B cell (primary cell): ENCODE data around the gene FLYWCH2. TPM values are rescaled to one million over a fixed set of nuclear protein-coding genes. Genes with fewer than 3 reads are reported as not detected.
A peak's percentile ranks its signal among the peaks of the same experiment; 100 is the strongest.
"Not testable (repeated sequence)": the region's sequence is repeated elsewhere in the genome, so short reads cannot be mapped to it uniquely, and the experiment has no call there.

Source experiments
- ATAC-seq: fragments of 200-7000 bp; cut with Tn5 transposase; one replicate; pipeline ENCODE4 v1.10.0; 2021; ENCODE audit warnings: low read depth, mild to moderate bottlenecking, moderate number of reproducible peaks, moderate library complexity
- CTCF ChIA-PET: fragments of 350-600 bp; sonication (Branson Sonifier 250); formaldehyde crosslinking; loops from one replicate; lab custom pipeline; 2021; ENCODE audit warnings: antibody characterized with exemption, inconsistent platforms; lab: Charles Lee
- POLR2A ChIA-PET: fragments of 350-600 bp; sonication (Branson Sonifier 250); formaldehyde crosslinking; loops from one replicate; lab custom pipeline; 2021; ENCODE audit warnings: antibody characterized with exemption; lab: Charles Lee
- DNase-seq: peaks from one replicate; pipeline ENCODE4 v3.0.0; 2013
- H2AFZ ChIP-seq: 2 replicates; pipeline ENCODE4 v1.6.1; 2012; ENCODE audit warnings: mild to moderate bottlenecking, low read depth, low read length; ENCODE audit not compliant: insufficient read depth, poor library complexity, severe bottlenecking
- H3K27ac ChIP-seq, 2 donors: 1 replicate in 1 of 2; 2 replicates in 1 of 2; pipeline ENCODE4 v1.5.1; 2012 to 2013; ENCODE audit warnings: low read length in 2 of 2, mild to moderate bottlenecking in 2 of 2, moderate library complexity in 1 of 2
- H3K27me3 ChIP-seq, 4 experiments: fragments of 200-600 bp in 1 of 4; sonication (generic) in 1 of 4; replicated peaks in 1 of 4; 1 replicate in 2 of 4; 2 replicates in 2 of 4; pipeline versions ENCODE4 v1.6.1 to v1.7.0; 2013 to 2016; ENCODE audit warnings: low read length in 3 of 4, mild to moderate bottlenecking in 2 of 4, mixed read lengths in 1 of 4, moderate library complexity in 1 of 4; ENCODE audit not compliant: insufficient read depth in 4 of 4, control insufficient read depth in 3 of 4; ENCODE audit errors: control extremely low read depth in 1 of 4
- H3K36me3 ChIP-seq, 2 experiments: replicated peaks in 1 of 2; 1 replicate in 1 of 2; 2 replicates in 1 of 2; pipeline versions ENCODE4 v1.6.1 to v1.7.1; 2013; ENCODE audit warnings: low read length in 1 of 2; ENCODE audit not compliant: insufficient read depth in 2 of 2, control insufficient read depth in 1 of 2; ENCODE audit errors: control extremely low read depth in 1 of 2, extremely low read depth in 1 of 2
- H3K4me1 ChIP-seq, 2 donors: fragments of 200-600 bp in 1 of 2; sonication (generic) in 1 of 2; 1 replicate in 1 of 2; 2 replicates in 1 of 2; pipeline versions ENCODE4 v1.5.1 to v1.6.1; 2013 to 2017; ENCODE audit warnings: low read length in 2 of 2; ENCODE audit not compliant: control insufficient read depth in 2 of 2, insufficient read depth in 2 of 2
- H3K4me2 ChIP-seq: replicated peaks from 2 replicates; pipeline ENCODE3; 2012; ENCODE audit warnings: mild to moderate bottlenecking, low read depth, low read length; ENCODE audit not compliant: poor library complexity, severe bottlenecking
- H3K4me3 ChIP-seq, 5 experiments: fragments of 200-600 bp in 1 of 5; sonication (generic) in 1 of 5; 1 replicate in 3 of 5; 2 replicates in 2 of 5; pipeline versions ENCODE4 v1.5.1 to v1.7.0; 2011 to 2016; ENCODE audit warnings: low read length in 4 of 5, mild to moderate bottlenecking in 4 of 5, low read depth in 2 of 5, control low read depth in 1 of 5, moderate library complexity in 1 of 5; ENCODE audit not compliant: insufficient read depth in 1 of 5; ENCODE audit errors: control extremely low read depth in 1 of 5, extremely low read depth in 1 of 5
- H3K79me2 ChIP-seq: fragments of 200-600 bp; sonication (generic); one replicate; pipeline ENCODE4 v1.6.0; 2016; ENCODE audit warnings: low read length; ENCODE audit not compliant: control insufficient read depth, insufficient read depth
- H3K9ac ChIP-seq: fragments of 200-600 bp; sonication (generic); 2 replicates; pipeline ENCODE4 v1.6.1; 2017; ENCODE audit warnings: mild to moderate bottlenecking, low read length, moderate library complexity
- H3K9me3 ChIP-seq, 3 donors: one replicate each; pipeline versions ENCODE4 v1.6.1 to v1.7.1; 2013; ENCODE audit warnings: low read length in 2 of 3; ENCODE audit not compliant: control insufficient read depth in 2 of 3, insufficient read depth in 1 of 3; ENCODE audit errors: control extremely low read depth in 1 of 3
- H4K20me1 ChIP-seq: 2 replicates; pipeline ENCODE4 v1.6.0; 2012; ENCODE audit warnings: mild to moderate bottlenecking, low read length; ENCODE audit not compliant: insufficient read depth, control insufficient read depth, poor library complexity, severe bottlenecking
- H3K27ac Mint-ChIP-seq: one replicate; pipeline ENCODE4 v1.8.0; 2021; ENCODE audit warnings: mixed read lengths
- H3K27me3 Mint-ChIP-seq: one replicate; pipeline ENCODE4 v1.8.0; 2021; ENCODE audit warnings: mixed read lengths
- H3K4me1 Mint-ChIP-seq: one replicate; pipeline ENCODE4 v1.8.0; 2021; ENCODE audit warnings: mixed read lengths
- H3K4me3 Mint-ChIP-seq: one replicate; pipeline ENCODE4 v1.8.0; 2021; ENCODE audit warnings: mixed read lengths
- H3K9me3 Mint-ChIP-seq: one replicate; pipeline ENCODE4 v1.8.0; 2022; ENCODE audit warnings: mixed read lengths; ENCODE audit not compliant: insufficient read depth
- CTCF ChIP-seq: fragments of 200-600 bp; IDR thresholded peaks from one replicate; pipeline ENCODE4 v1.8.0; 2022; ENCODE audit warnings: antibody characterized with exemption, mild to moderate bottlenecking
- EZH2 ChIP-seq: IDR thresholded peaks from 2 replicates; pipeline ENCODE4 v1.6.1; 2012; ENCODE audit warnings: borderline replicate concordance, low read depth, mild to moderate bottlenecking, moderate library complexity, low read length; ENCODE audit not compliant: insufficient read depth, poor library complexity, severe bottlenecking
- WGBS: methylation state at CpG from one replicate; pipeline ENCODE4 v1.1.5; 2013; ENCODE audit warnings: missing lambda C conversion rate; ENCODE audit not compliant: insufficient coverage; 5-methylcytosine and 5-hydroxymethylcytosine counted together
- intact Hi-C: fragments of 100-400 bp; cut with micrococcal nuclease; formaldehyde crosslinking; loops from one replicate; pipeline ENCODE4 v1.10.0; 2022
- polyA plus RNA-seq: library from polyadenylated mRNA; depleted of rRNA; stranded (reverse); fragments of >200 nt; gene quantifications from 2 replicates; pipeline ENCODE4 v1.2.3, GENCODE V29; 2012
- total RNA-seq, 2 donors: library from RNA; stranded (reverse); fragments of 120-200 nt in 1 of 2; gene quantifications; 1 replicate in 1 of 2; 2 replicates in 1 of 2; pipeline versions ENCODE4 v1.2.3 to v1.2.4, GENCODE V29; 2013 to 2022

Gene FLYWCH2
- total and polyA plus RNA-seq, 2 donors (not counting 1 experiment from before 2014, with no cell fraction given): 22.3 to 24.1 TPM

GRCh38 chr16:2927010-2927646, 44.1 kb downstream of the FLYWCH2 start:
- ATAC-seq (peak; percentile 100), DNase-seq (peak; percentile 91)
- intact Hi-C loops: loop anchor here (1.0 to 2.0 kb wide), 2 partner anchors 44 to 52 kb away; partner anchors contain the start of gene FLYWCH2
- H2AFZ ChIP-seq: peak overlapping the region; percentile 60
- no peaks in the 10 kb centered on the region for H3K27me3 ChIP-seq
- H3K79me2 ChIP-seq: peaks cover 9% of the 10 kb centered on the region
- TF ChIP-seq EZH2 (no peak), CTCF (peak; percentile 94)
- H3K4me1 ChIP-seq: peaks cover 4 to 9% of the 10 kb centered on the region in 2 donors
- Mint-ChIP-seq H3K9me3 (no peaks in the 10 kb centered on the region), H3K4me3 (peak overlapping the region; percentile 17), H3K27ac (no peak overlapping the region), H3K4me1 (peaks cover 7% of the 10 kb centered on the region), H3K27me3 (no peaks in the 10 kb centered on the region)
- WGBS: 21% methylated on average over 11 of the region's 19 CpGs
- H3K9ac ChIP-seq: no peak overlapping the region
- ChIA-PET POLR2A (interaction anchor here (0.6 to 0.8 kb wide), 2 partner anchors 48 to 59 kb away, joined by 3 to 4 read pairs; no protein-coding TSS in a partner anchor), CTCF (interaction anchor here (0.5 to 1.9 kb wide), 27 partner anchors 8 to 263 kb away, joined by 3 to 9 read pairs (median 3); partner anchors contain the start of genes FLYWCH1, FLYWCH2 and PAQR4)
- no peak overlapping the region for H3K4me3 ChIP-seq
- peaks cover 5% of the 10 kb centered on the region for H4K20me1 ChIP-seq
- H3K36me3 ChIP-seq: peaks cover 0 to 9% of the 10 kb centered on the region in 2 experiments
- H3K4me2 ChIP-seq: peak overlapping the region; percentile 61
- no peaks in the 10 kb centered on the region for H3K9me3 ChIP-seq
- H3K27ac ChIP-seq: no peak overlapping the region

- H3K79me2 ChIP-seq, H4K20me1 ChIP-seq, H3K4me3 Mint-ChIP-seq, H3K4me3 ChIP-seq, H3K4me1 Mint-ChIP-seq, POLR2A ChIA-PET, H3K4me1 ChIP-seq, ATAC-seq, H3K9me3 Mint-ChIP-seq, H2AFZ ChIP-seq, H3K9me3 ChIP-seq, H3K27ac Mint-ChIP-seq, H3K27me3 Mint-ChIP-seq, H3K4me2 ChIP-seq, H3K36me3 ChIP-seq, H3K27ac ChIP-seq, intact Hi-C loops, H3K27me3 ChIP-seq, H3K9ac ChIP-seq, DNase-seq: not testable (repeated sequence)
- CTCF ChIA-PET: interaction anchor here (1.2 to 1.8 kb wide), 2 partner anchors 24 to 62 kb away, joined by 3 to 5 read pairs; no protein-coding TSS in a partner anchor
- 91% methylated on average over 3 of the region's 4 CpGs for WGBS
Measured at GRCh38 chr16:2928151-2928550, 45.1 kb downstream of the FLYWCH2 start.
